GM11168 (cell line): Measurements from ENCODE around the gene PLA2G12A.
"Not testable (repeated sequence)": the region's sequence is repeated elsewhere in the genome, so short reads cannot be mapped to it uniquely, and the experiment has no call there.

ENCODE experiments used
- in situ Hi-C: fragments of 300-500 bp; cut with MboI; formaldehyde crosslinking; loops from one replicate; pipeline ENCODE4 v1.12.0; 2022; ENCODE audit warnings: low sequenced_read_pairs; ENCODE audit not compliant: unreplicated experiment

PLA2G12A gene

GRCh38 chr4:109690690-109691410, 39.0 kb downstream of the PLA2G12A start:
- in situ Hi-C loops, result no loop called here

GRCh38 chr4:109684727-109685126, 45.1 kb downstream of the PLA2G12A start:
- in situ Hi-C loops, result no loop called here

DNA sequence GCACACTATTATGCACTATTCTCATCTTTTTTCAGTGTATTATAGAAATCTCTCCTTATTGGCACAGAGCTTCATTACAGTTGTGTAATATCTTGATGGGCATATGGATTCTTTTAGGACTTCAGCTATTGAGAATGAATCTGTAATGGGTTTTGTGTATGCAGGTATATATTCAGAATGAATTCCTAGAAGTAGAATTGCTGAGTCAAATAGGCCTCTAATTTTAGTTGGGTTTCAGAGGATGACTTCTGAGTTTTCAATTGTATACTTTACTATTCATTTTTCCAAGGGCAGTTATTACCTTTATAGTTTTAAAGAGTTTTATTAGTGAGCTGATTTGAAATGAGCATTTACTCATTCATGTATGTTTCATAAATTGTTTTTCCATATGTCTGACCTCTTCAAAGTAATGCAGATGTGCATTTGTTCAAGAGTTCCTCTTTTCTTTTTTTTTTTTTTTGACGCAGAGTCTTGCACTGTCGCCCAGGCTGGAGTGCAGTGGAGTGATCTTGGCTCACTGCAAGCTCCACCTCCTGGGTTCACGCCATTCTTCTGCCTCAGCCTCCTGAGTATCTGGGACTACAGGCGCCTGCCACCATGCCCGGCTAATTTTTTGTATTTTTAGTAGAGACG, 46.1 kb downstream of the PLA2G12A start:
- in situ Hi-C loops, result no loop called here

DNA sequence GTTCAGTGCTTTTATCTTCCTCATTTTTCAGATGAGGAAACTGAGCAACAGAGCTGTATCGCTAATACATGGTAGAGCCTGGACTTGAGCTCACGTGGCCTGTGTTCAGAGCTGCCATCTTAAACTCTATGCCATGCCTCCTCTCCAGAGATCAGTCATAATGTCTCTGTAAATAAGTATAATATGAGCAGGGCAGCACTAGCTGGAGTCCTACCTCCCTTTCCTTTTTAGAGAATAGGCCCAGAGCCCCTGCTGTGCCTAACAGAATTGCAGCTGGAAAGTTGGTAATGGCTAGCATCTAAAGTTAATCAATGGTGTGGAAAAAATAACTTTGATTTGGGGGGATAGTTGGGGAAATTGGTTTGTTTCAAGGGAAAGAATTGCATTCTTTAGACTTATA, 47.0 kb downstream of the PLA2G12A start:
- in situ Hi-C loops, result no loop called here

DNA sequence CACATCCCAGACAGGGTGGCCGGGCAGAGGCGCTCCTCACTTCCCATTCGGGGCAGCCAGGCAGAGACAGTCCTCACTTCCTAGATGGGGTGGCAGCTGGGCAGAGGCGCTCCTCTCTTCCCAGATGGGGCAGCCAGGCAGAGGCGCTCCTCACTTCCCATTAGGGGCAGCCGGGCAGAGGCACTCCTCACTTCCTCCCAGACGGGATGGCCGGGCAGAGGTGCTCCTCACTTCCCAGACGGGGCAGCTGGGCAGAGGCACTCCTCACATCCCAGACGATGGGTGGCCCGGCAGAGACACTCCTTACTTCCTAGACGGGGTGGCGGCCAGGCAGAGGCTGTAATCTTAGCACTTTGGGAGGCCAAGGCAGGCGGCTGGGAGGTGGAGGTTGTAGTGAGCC, 50.9 kb downstream of the PLA2G12A start:
- in situ Hi-C loops, result not testable (repeated sequence)

DNA sequence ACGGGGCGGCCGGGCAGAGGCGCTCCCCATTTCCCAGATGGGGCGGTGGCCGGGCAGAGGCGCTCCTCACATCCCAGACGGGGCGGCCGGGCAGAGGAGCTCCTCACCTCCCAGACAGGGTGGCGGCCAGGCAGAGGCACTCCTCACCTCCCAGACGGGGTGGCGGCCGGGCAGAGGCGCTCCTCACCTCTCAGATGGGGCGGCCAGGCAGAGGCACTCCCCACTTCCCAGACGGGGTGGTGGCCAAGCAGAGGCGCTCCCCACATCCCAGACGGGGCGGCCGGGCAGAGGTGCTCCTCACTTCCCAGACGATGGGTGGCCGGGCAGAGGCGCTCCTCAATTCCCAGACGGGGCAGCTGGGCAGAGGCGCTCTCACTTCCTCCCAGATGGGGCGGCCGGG, 51.4 kb downstream of the PLA2G12A start:
- in situ Hi-C loops, result not testable (repeated sequence)

DNA sequence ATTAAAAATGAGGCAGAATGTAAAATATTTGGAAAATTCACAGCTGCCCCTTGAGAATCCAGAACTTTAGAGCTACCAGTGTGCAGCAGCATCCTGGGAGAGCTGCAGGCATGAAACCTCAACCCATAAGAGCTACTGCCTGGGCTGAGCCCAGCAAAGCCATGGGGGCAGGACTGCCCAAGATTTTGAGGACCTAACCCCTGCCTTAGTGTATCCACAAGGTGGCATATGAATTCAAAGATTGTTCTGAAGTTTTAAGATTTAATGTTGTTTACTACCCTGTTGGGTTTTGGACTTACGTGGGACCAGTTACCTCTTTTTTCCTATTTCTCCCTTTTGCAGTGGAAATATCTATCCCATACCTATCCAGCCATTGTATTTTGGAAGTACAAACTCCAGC, 53.0 kb downstream of the PLA2G12A start:
- in situ Hi-C loops, result no loop called here

GRCh38 chr4:109675843-109676242, 54.0 kb downstream of the PLA2G12A start:
- in situ Hi-C loops, result no loop called here

- in situ Hi-C loops, result no loop called here
These were observed 54.7 kb downstream of the PLA2G12A start for GRCh38 chr4:109675181-109675580.

DNA sequence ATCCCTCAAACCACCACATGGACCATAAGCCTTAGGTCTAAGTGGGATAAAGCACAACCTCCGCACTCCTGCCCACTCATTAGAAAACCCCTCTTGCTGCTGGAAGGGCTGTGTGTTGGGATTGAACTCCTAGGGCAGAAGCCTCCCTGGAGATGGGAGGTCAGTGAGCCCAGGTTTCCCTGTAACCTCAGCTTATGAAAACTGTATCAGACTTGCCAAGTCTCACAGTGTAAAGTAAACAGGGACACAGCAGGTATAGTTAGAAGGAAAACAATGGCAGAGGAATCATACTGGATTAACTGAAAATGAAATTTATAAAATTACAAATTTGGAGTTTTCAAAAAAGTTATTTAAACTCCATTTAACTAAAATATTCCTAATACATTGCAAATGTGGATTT, 56.6 kb downstream of the PLA2G12A start:
- in situ Hi-C loops, result no loop called here

DNA sequence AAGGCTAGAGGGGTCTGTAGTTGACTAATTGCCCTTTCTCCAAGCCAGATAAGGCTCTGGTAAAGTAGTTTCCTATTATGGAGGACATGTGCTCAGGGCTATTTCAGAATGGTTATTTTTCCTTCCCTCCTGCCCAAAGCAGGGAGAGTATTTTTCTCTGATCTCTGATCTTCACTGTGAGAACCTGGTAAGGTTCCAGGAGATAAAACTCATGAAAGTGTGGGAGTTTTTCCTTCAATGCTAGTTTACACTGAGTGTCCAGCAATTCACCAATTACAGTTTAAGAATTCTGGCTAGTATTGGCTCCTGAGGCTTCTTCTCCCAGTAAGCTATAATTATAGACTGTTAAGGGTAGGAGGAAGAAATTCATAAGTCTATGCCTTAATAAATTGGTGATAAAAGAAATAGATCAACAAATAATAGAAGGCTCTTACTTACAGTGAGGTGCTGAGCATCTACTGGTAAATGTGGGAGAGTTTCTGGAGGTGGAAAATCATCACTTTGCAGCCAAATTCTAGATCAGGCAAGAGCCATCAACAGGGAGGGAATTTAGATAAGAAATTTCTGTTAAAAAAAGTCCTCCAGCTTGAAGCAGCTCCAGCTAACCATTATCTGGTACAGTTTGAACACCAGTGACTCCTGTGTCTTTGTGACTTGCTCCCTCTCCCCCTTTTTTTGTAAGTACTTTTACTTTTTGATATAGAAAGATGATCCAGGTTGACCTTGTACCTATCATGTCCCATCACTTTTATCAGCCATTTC, 57.5 kb downstream of the PLA2G12A start:
- in situ Hi-C loops, result no loop called here

- in situ Hi-C loops, result no loop called here
These were observed 58.5 kb downstream of the PLA2G12A start for GRCh38 chr4:109671350-109671749.

DNA sequence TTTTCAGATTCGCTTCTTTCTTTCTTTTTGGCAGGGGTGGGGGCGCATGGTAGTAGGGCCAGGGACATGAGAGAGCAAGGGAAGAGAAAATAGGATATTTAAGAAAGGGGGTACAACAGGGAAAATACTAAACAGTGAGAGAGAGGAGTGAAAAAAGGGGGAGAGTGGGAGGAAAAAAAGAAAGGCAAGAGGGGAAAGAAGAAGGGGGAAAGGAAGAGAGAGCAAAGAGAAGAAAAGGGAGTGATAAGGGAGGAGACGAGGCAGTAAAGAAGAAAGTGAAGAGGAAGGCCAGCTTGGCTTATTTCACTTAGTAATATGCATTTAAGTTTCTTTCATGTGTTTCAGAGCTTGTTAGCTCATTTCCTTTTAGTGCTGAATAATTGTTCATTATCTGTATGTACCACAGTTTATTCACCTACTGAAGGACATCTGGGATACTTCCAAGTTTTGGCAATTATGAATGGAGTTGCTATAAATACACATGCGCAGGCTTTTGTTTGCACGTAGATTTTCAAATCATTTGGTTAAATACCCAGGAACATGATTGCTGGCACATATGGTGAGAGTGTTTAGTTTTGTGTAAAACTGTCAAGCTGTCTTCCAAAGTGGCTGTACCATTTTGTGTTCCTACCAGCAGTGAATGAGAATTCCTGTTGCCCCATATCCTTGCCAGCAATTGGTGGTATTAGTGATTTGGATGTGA, 63.9 kb downstream of the PLA2G12A start:
- in situ Hi-C loops, result no loop called here

DNA sequence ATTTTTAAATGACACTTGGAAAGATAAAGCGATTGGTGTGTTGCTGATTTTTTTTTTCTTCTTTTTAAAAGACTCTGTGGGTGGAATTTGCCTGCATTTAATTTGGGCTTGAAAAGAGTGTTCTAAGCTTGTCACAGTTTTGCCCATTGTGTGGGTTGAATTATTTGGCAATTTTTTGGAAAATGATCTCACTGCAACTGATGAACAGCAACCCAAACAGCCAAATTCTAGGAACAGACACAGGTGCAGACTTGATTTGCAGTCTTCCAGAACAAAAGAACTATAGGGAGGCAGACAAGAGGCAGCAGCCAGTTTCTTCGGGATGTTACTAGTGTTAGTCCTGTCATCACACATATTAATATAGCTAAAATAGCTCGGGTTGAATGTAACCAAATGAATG, 67.1 kb downstream of the PLA2G12A start:
- in situ Hi-C loops, result no loop called here

DNA sequence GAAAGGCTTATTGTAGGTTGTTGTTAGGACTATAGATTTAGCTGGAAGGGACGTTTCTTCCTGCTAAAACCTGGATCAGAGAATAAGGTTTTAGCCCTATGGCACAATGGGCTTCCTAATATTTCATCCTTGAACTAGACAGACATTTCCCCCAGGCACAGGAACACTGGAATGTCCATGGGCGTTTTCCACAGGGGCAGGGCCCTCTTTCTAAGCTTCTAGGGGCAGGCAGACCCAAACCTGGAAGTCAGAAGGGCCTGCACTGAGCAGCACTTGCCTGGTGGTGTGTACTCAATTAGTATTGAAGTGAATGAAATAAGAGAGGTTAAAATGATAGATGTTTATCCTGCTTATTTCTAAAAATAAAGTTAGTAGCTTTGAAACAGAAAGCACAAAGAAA, 67.8 kb downstream of the PLA2G12A start:
- in situ Hi-C loops, result no loop called here
